HEK293 (cell line): Measurements from ENCODE around the gene S1PR1.

Experiments used
- CTCF ChIP-seq: fragments of 450-650 bp; formaldehyde crosslinking; IDR thresholded peaks from 2 replicates; pipeline ENCODE4 v1.5.1; 2016; ENCODE audit warnings: missing biosample characterization, missing genetic modification characterization
- HOXA7 ChIP-seq: sonication (generic); formaldehyde crosslinking; IDR thresholded peaks from 2 replicates; pipeline ENCODE4 v1.8.1; 2022; ENCODE audit warnings: missing genetic modification reagents, borderline replicate concordance
- INSM2 ChIP-seq: fragments of 450-650 bp; formaldehyde crosslinking; IDR thresholded peaks from 2 replicates; pipeline ENCODE4 v1.5.1; 2016; ENCODE audit warnings: missing biosample characterization, missing genetic modification characterization
- KLF17 ChIP-seq: fragments of 450-650 bp; formaldehyde crosslinking; IDR thresholded peaks from 2 replicates; pipeline ENCODE4 v1.5.1; 2016; ENCODE audit warnings: missing biosample characterization, missing genetic modification characterization
- KLF7 ChIP-seq: fragments of 450-650 bp; formaldehyde crosslinking; IDR thresholded peaks from 2 replicates; pipeline ENCODE4 v1.5.1; 2016; ENCODE audit warnings: missing biosample characterization, missing genetic modification characterization, borderline replicate concordance
- KLF9 ChIP-seq: fragments of 450-650 bp; formaldehyde crosslinking; IDR thresholded peaks from 2 replicates; pipeline ENCODE4 v1.5.1; 2016; ENCODE audit warnings: missing biosample characterization, missing genetic modification characterization, low read depth
- MZF1 ChIP-seq: fragments of 450-650 bp; formaldehyde crosslinking; IDR thresholded peaks from 2 replicates; pipeline ENCODE4 v1.5.1; 2017; ENCODE audit warnings: missing biosample characterization, missing genetic modification characterization, borderline replicate concordance
- SCRT1 ChIP-seq: fragments of 450-650 bp; formaldehyde crosslinking; IDR thresholded peaks from 2 replicates; pipeline ENCODE4 v1.5.1; 2016; ENCODE audit warnings: missing biosample characterization, missing genetic modification characterization, borderline replicate concordance
- YY2 ChIP-seq: fragments of 450-650 bp; formaldehyde crosslinking; IDR thresholded peaks from 2 replicates; pipeline ENCODE4 v1.5.1; 2016; ENCODE audit warnings: missing biosample characterization, missing genetic modification characterization
- ZBTB48 ChIP-seq: fragments of 450-650 bp; formaldehyde crosslinking; IDR thresholded peaks from 2 replicates; pipeline ENCODE4 v1.5.1; 2016; ENCODE audit warnings: missing biosample characterization, missing genetic modification characterization
- ZFP41 ChIP-seq: fragments of 450-650 bp; formaldehyde crosslinking; IDR thresholded peaks from 2 replicates; pipeline ENCODE4 v1.5.1; 2016; ENCODE audit warnings: missing biosample characterization, missing genetic modification characterization, borderline replicate concordance
- ZNF146 ChIP-seq: fragments of 450-650 bp; formaldehyde crosslinking; IDR thresholded peaks from 2 replicates; pipeline ENCODE4 v1.5.1; 2016; ENCODE audit warnings: missing biosample characterization, missing genetic modification characterization
- ZNF19 ChIP-seq: fragments of 450-650 bp; formaldehyde crosslinking; IDR thresholded peaks from 2 replicates; pipeline ENCODE4; 2016; ENCODE audit warnings: missing biosample characterization, missing genetic modification characterization, low read depth
- ZNF274 ChIP-seq, 2 experiments: fragments of 200-500 bp in 1 of 2; fragments of 450-650 bp in 1 of 2; sonication (Bioruptor generic) in 1 of 2; formaldehyde crosslinking in 1 of 2; IDR thresholded peaks; 2 replicates each; pipeline versions ENCODE4 v1.5.1 to v1.6.1; 2014 to 2016; ENCODE audit warnings: borderline replicate concordance in 1 of 2, inconsistent platforms in 1 of 2, low read length in 1 of 2, missing biosample characterization in 1 of 2, missing genetic modification characterization in 1 of 2
- ZNF302 ChIP-seq: fragments of 450-650 bp; formaldehyde crosslinking; IDR thresholded peaks from 2 replicates; pipeline ENCODE4 v1.5.1; 2016; ENCODE audit warnings: missing biosample characterization, missing genetic modification characterization, low read depth
- ZNF341 ChIP-seq: fragments of 450-650 bp; formaldehyde crosslinking; IDR thresholded peaks from 2 replicates; pipeline ENCODE4; 2016; ENCODE audit warnings: low read depth, missing biosample characterization, missing genetic modification characterization
- ZNF354C ChIP-seq: fragments of 450-650 bp; formaldehyde crosslinking; IDR thresholded peaks from 2 replicates; pipeline ENCODE4 v1.5.1; 2016; ENCODE audit warnings: missing biosample characterization, missing genetic modification characterization, low read depth, borderline replicate concordance
- ZNF521 ChIP-seq: fragments of 450-650 bp; formaldehyde crosslinking; IDR thresholded peaks from 2 replicates; pipeline ENCODE4 v1.5.1; 2017; ENCODE audit warnings: missing biosample characterization, mild to moderate bottlenecking, missing genetic modification characterization
- ZNF544 ChIP-seq: fragments of 450-650 bp; formaldehyde crosslinking; IDR thresholded peaks from 2 replicates; pipeline ENCODE4 v1.5.0; 2017; ENCODE audit warnings: missing biosample characterization, missing genetic modification characterization
- ZNF555 ChIP-seq: fragments of 450-650 bp; formaldehyde crosslinking; conservative IDR thresholded peaks from 2 replicates; pipeline ENCODE4 v1.5.1; 2017; ENCODE audit warnings: missing biosample characterization, mild to moderate bottlenecking, missing genetic modification characterization, inconsistent platforms
- ZNF596 ChIP-seq: fragments of 450-650 bp; IDR thresholded peaks from 2 replicates; pipeline ENCODE4 v1.5.0; 2018; ENCODE audit warnings: missing biosample characterization, mild to moderate bottlenecking, missing genetic modification characterization, moderate library complexity
- ZNF658 ChIP-seq: fragments of 450-650 bp; formaldehyde crosslinking; IDR thresholded peaks from 2 replicates; pipeline ENCODE4; 2016; ENCODE audit warnings: missing biosample characterization, missing genetic modification characterization
- ZNF76 ChIP-seq: fragments of 450-650 bp; formaldehyde crosslinking; IDR thresholded peaks from 2 replicates; pipeline ENCODE4; 2016; ENCODE audit warnings: low read depth, missing biosample characterization, missing genetic modification characterization, borderline replicate concordance
- ZNF776 ChIP-seq: fragments of 450-650 bp; formaldehyde crosslinking; IDR thresholded peaks from 2 replicates; pipeline ENCODE4 v1.5.0; 2017; ENCODE audit warnings: missing biosample characterization, missing genetic modification characterization, borderline replicate concordance
- ZNF777 ChIP-seq: fragments of 450-650 bp; formaldehyde crosslinking; IDR thresholded peaks from 2 replicates; pipeline ENCODE4 v1.5.1; 2017; ENCODE audit warnings: missing biosample characterization, missing genetic modification characterization, borderline replicate concordance
- TF ChIP-seq, protein P1 (sequence below): fragments of 450-650 bp; IDR thresholded peaks from 2 replicates; pipeline ENCODE4 v1.5.1; 2018; ENCODE audit warnings: missing biosample characterization, mild to moderate bottlenecking, missing genetic modification characterization
- TF ChIP-seq, protein P2 (sequence below): fragments of 450-650 bp; formaldehyde crosslinking; IDR thresholded peaks from 2 replicates; pipeline ENCODE4 v1.5.1; 2017; ENCODE audit warnings: missing biosample characterization, missing genetic modification characterization
- TF ChIP-seq, protein P3 (sequence below): fragments of 450-650 bp; formaldehyde crosslinking; IDR thresholded peaks from 2 replicates; pipeline ENCODE4 v1.5.1; 2016; ENCODE audit warnings: missing biosample characterization, missing genetic modification characterization

Gene S1PR1

GRCh38 chr1:101238681-101239094 is 1.9 kb downstream of the S1PR1 start (continued):
- TF ChIP-seq, protein P1, sequence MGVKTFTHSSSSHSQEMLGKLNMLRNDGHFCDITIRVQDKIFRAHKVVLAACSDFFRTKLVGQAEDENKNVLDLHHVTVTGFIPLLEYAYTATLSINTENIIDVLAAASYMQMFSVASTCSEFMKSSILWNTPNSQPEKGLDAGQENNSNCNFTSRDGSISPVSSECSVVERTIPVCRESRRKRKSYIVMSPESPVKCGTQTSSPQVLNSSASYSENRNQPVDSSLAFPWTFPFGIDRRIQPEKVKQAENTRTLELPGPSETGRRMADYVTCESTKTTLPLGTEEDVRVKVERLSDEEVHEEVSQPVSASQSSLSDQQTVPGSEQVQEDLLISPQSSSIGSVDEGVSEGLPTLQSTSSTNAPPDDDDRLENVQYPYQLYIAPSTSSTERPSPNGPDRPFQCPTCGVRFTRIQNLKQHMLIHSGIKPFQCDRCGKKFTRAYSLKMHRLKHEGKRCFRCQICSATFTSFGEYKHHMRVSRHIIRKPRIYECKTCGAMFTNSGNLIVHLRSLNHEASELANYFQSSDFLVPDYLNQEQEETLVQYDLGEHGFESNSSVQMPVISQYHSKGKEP: 0 out of 2 replicates have a peak, but pooled peaks have one; percentile 7
- no peak for TF ChIP-seq ZNF658 (tag by site-specific recombination)
- TF ChIP-seq ZNF302 (tag by site-specific recombination): no peak
- TF ChIP-seq, protein P2, sequence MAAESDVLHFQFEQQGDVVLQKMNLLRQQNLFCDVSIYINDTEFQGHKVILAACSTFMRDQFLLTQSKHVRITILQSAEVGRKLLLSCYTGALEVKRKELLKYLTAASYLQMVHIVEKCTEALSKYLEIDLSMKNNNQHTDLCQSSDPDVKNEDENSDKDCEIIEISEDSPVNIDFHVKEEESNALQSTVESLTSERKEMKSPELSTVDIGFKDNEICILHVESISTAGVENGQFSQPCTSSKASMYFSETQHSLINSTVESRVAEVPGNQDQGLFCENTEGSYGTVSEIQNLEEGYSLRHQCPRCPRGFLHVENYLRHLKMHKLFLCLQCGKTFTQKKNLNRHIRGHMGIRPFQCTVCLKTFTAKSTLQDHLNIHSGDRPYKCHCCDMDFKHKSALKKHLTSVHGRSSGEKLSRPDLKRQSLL (tag by site-specific recombination): no peak
- TF ChIP-seq ZNF146 (tag by site-specific recombination): no peak
- TF ChIP-seq, protein P3, sequence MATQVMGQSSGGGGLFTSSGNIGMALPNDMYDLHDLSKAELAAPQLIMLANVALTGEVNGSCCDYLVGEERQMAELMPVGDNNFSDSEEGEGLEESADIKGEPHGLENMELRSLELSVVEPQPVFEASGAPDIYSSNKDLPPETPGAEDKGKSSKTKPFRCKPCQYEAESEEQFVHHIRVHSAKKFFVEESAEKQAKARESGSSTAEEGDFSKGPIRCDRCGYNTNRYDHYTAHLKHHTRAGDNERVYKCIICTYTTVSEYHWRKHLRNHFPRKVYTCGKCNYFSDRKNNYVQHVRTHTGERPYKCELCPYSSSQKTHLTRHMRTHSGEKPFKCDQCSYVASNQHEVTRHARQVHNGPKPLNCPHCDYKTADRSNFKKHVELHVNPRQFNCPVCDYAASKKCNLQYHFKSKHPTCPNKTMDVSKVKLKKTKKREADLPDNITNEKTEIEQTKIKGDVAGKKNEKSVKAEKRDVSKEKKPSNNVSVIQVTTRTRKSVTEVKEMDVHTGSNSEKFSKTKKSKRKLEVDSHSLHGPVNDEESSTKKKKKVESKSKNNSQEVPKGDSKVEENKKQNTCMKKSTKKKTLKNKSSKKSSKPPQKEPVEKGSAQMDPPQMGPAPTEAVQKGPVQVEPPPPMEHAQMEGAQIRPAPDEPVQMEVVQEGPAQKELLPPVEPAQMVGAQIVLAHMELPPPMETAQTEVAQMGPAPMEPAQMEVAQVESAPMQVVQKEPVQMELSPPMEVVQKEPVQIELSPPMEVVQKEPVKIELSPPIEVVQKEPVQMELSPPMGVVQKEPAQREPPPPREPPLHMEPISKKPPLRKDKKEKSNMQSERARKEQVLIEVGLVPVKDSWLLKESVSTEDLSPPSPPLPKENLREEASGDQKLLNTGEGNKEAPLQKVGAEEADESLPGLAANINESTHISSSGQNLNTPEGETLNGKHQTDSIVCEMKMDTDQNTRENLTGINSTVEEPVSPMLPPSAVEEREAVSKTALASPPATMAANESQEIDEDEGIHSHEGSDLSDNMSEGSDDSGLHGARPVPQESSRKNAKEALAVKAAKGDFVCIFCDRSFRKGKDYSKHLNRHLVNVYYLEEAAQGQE (tag by site-specific recombination): no peak; the same call in 1 of the 2 replicates
- no peak for TF ChIP-seq ZNF274 (IDR thresholded peaks at IDR 0.05; ENCODE audit: low read length)
- no peak for TF ChIP-seq ZNF274 (tag by site-specific recombination; IDR thresholded peaks at IDR 0.05; ENCODE audit: borderline replicate concordance)
- peak; percentile 88 for TF ChIP-seq CTCF (tag by site-specific recombination)
- TF ChIP-seq ZNF341 (tag by site-specific recombination): no peak
- TF ChIP-seq ZNF521 (tag by site-specific recombination): no peak
- no peak for TF ChIP-seq INSM2 (tag by site-specific recombination)
- no peak for TF ChIP-seq ZBTB48
- no peak for TF ChIP-seq ZNF19 (tag by site-specific recombination)
- no peak for TF ChIP-seq KLF7 (tag by site-specific recombination)
- no peak for TF ChIP-seq HOXA7
- TF ChIP-seq ZNF544: no peak
- no peak for TF ChIP-seq KLF9 (tag by site-specific recombination)
- no peak for TF ChIP-seq KLF17 (tag by site-specific recombination)
- TF ChIP-seq ZNF354C: no peak
- TF ChIP-seq SCRT1 (tag by site-specific recombination): no peak
- TF ChIP-seq ZNF777 (tag by site-specific recombination): no peak
- no peak for TF ChIP-seq ZNF555 (tag by site-specific recombination)
- TF ChIP-seq YY2: no peak
- TF ChIP-seq ZNF76: no peak
- no peak for TF ChIP-seq ZNF776 (tag by site-specific recombination)
- no peak for TF ChIP-seq ZFP41 (tag by site-specific recombination)
- TF ChIP-seq ZNF596 (tag by site-specific recombination): peak; percentile 64
- no peak for TF ChIP-seq MZF1 (tag by site-specific recombination)
